Tibial nerve (tissue), 4 donors: ENCODE measurements around the gene IRS1.

Experiments used
- EP300 ChIP-seq, 2 donors: sonication (generic); formaldehyde crosslinking; IDR thresholded peaks; one replicate each; pipeline ENCODE4 v1.6.1; 2017; ENCODE audit warnings: antibody characterized with exemption in 2 of 2, mild to moderate bottlenecking in 1 of 2
- TF ChIP-seq, protein P1 (sequence below), 5 experiments: fragments of 200-600 bp in 3 of 5; fragments of 450-650 bp in 2 of 5; sonication (generic) in 3 of 5; IDR thresholded peaks; one replicate each; pipeline ENCODE4 v1.5.1; 2016 to 2019; ENCODE audit warnings: antibody characterized with exemption in 5 of 5, mild to moderate bottlenecking in 3 of 5, moderate library complexity in 2 of 5

DNA sequence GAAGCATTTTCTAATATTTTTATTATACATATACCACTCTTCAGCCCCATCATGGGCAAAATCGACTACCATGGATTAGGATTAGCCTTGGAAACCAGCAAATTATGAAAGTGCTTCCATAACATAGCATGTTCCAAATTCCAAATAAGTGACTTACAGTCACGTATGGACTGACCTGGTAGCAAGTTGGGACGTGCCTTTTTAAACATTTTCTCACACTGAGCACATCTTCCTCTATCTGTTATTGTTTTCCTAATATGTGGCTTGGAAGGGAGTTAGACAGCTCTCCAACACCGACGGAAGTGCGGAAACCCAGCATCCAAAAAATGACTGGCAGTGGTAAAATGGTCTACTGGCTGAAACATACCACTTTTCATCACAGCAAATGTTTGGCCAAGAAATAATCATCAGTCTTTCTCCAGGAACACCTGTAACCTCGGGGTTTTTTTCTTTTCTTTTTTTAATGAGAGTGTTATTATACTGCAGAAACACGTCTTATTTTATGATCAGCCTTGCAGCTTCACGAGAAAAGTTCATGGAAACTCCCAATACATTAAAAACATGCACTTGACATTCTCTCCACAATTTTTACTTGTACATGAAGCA is 107.0 kb downstream of the IRS1 start:
- TF ChIP-seq EP300 (IDR thresholded peaks at IDR 0.05): no peak
- TF ChIP-seq, protein P1, sequence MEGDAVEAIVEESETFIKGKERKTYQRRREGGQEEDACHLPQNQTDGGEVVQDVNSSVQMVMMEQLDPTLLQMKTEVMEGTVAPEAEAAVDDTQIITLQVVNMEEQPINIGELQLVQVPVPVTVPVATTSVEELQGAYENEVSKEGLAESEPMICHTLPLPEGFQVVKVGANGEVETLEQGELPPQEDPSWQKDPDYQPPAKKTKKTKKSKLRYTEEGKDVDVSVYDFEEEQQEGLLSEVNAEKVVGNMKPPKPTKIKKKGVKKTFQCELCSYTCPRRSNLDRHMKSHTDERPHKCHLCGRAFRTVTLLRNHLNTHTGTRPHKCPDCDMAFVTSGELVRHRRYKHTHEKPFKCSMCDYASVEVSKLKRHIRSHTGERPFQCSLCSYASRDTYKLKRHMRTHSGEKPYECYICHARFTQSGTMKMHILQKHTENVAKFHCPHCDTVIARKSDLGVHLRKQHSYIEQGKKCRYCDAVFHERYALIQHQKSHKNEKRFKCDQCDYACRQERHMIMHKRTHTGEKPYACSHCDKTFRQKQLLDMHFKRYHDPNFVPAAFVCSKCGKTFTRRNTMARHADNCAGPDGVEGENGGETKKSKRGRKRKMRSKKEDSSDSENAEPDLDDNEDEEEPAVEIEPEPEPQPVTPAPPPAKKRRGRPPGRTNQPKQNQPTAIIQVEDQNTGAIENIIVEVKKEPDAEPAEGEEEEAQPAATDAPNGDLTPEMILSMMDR (IDR thresholded peaks at IDR 0.05): no peak
